H1 (cell line): Measurements from ENCODE around the gene CLN6. TPM values are rescaled to one million over a fixed set of nuclear protein-coding genes. Genes with fewer than 3 reads are reported as not detected.

Experiments
- ASH2L ChIP-seq: fragments of 200-600, 300-600 bp; sonication (generic); IDR thresholded peaks from one replicate; pipeline ENCODE4 v1.7.1; 2017; ENCODE audit warnings: low read length
- BACH1 ChIP-seq: IDR thresholded peaks from 2 replicates; pipeline ENCODE4 v1.6.1; 2012; ENCODE audit warnings: low read length, improper control_type of control experiment
- BCL11A ChIP-seq, 2 experiments: IDR thresholded peaks; one replicate each; pipeline ENCODE4 v1.6.1; 2011; ENCODE audit warnings: low read depth in 2 of 2, low read length in 2 of 2, mild to moderate bottlenecking in 2 of 2
- HDAC2 ChIP-seq, 2 experiments: fragments of 300-600 bp in 1 of 2; sonication (generic) in 1 of 2; IDR thresholded peaks; 2 replicates each; pipeline ENCODE4 v1.6.1; 2011 to 2012; ENCODE audit warnings: low read depth in 2 of 2, low read length in 2 of 2, mild to moderate bottlenecking in 2 of 2, moderate library complexity in 2 of 2, borderline replicate concordance in 1 of 2, inconsistent platforms in 1 of 2
- SUZ12 ChIP-seq: fragments of 200-600 bp; sonication (generic); IDR thresholded peaks from 2 replicates; pipeline ENCODE4 v1.6.1; 2012; ENCODE audit warnings: mild to moderate bottlenecking, inconsistent platforms, low read length, moderate library complexity, mixed read lengths
- polyA plus RNA-seq, 7 experiments: library from polyadenylated mRNA; depleted of rRNA in 3 of 7; stranded (reverse) in 5 of 7; unstranded in 2 of 7; fragments of >200 nt in 5 of 7; fragments of 200-250 nt in 2 of 7; gene quantifications; 1 replicate in 5 of 7; 2 replicates in 1 of 7; 4 replicates in 1 of 7; pipeline versions ENCODE4 v1.2.1 to v1.2.3, GENCODE V29; 2011 to 2013; ENCODE audit warnings: missing spikeins in 2 of 7, mixed read lengths in 2 of 7
- total RNA-seq: library from RNA; stranded (reverse); fragmentation: NEBNext Ultra II Directional; extraction: Animal tissue kit (Norgen Biotek cat#: 25700); gene quantifications from 2 replicates; pipeline ENCODE4 v1.2.1, GENCODE V29; 2021

Gene CLN6
- total and polyA plus RNA-seq, 2 of the 8 experiments (the other 6 are each of a cell fraction or from before 2014, with no cell fraction given), result 60.0 to 137 TPM

DNA sequence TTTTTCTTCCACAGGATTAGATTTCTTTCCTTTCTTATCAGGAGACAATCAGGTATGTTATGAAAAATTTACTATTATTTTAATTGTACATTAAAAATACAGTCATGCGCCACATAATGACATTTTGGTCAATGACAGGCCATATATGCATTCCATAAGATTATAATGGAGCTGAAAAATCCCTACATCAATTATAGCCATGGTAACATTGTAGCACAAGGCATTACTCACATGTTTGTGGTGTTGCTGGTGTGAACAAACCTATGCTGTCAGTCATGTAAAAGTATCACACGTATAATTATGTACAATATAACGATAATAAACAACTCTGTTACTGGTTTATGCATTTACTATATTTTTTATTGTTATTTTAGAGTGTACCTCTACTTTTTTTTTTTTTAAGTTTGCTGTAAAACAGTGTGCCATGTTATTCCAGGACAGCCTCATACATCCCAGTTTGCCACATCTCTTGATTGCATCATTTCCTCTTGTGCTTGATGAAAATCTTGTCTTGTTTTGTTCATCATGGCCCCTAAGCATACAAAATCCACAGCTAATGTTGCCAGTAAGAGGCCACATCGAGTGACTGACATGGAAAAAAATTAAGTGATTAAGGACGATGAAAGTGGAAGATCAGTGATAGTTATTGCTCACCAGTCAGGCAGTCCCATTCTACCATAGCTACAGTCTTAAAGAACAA, 45.8 kb downstream of the CLN6 start (continued):
- TF ChIP-seq BACH1, result no peak
- no peak for TF ChIP-seq HDAC2 (IDR thresholded peaks at IDR 0.05; ENCODE audit: borderline replicate concordance in 1 of 2, low read depth in 2 of 2, low read length in 2 of 2)
- no peak for TF ChIP-seq SUZ12
- no peak for TF ChIP-seq BCL11A (IDR thresholded peaks at IDR 0.05; ENCODE audit: low read depth in 2 of 2, low read length in 2 of 2)
- TF ChIP-seq ASH2L, result no peak
